H1 (cell line): Measurements from ENCODE around the gene CCDC154. TPM values are rescaled to one million over a fixed set of nuclear protein-coding genes. Genes with fewer than 3 reads are reported as not detected.
A peak's percentile ranks its signal among the peaks of the same experiment; 100 is the strongest.

Experiments used
- CTCF ChIA-PET: fragments of 300-600 bp; sonication (Branson Sonifier 250); formaldehyde crosslinking; loops from one replicate; lab custom pipeline; 2021; ENCODE audit not compliant: partially characterized antibody; lab: Charles Lee
- POLR2A ChIA-PET: fragments of 300-600 bp; sonication (Branson Sonifier 250); formaldehyde crosslinking; loops from one replicate; lab custom pipeline; 2021; ENCODE audit warnings: inconsistent platforms; ENCODE audit not compliant: partially characterized antibody; lab: Charles Lee
- DNase-seq, 2 experiments: peaks; one replicate each; pipeline versions ENCODE4 v3.0.0 to v3.0.0-alpha.2; 2010 to 2022; ENCODE audit warnings: low spot score in 2 of 2, low read depth in 1 of 2, mixed read lengths in 1 of 2
- FAIRE-seq: peaks from 2 replicates; lab custom pipeline; 2011; peaks lifted over from hg19 to GRCh38; lab: Jason Lieb, UNC
- H2AFZ ChIP-seq: 2 replicates; pipeline ENCODE4 v1.8.1; 2012; ENCODE audit warnings: low read length, inconsistent platforms
- H2AK5ac ChIP-seq: 2 replicates; pipeline ENCODE4 v1.6.1; 2013; ENCODE audit warnings: low read depth, low read length
- H2BK120ac ChIP-seq: replicated peaks from 2 replicates; pipeline ENCODE3; 2013; ENCODE audit warnings: low read depth, low read length, inconsistent platforms
- H2BK12ac ChIP-seq: 2 replicates; pipeline ENCODE4 v1.6.1; 2013; ENCODE audit warnings: low read depth, low read length
- H2BK15ac ChIP-seq: 2 replicates; pipeline ENCODE4 v1.6.1; 2013; ENCODE audit warnings: low read length
- H2BK20ac ChIP-seq: 2 replicates; pipeline ENCODE4 v1.6.1; 2013; ENCODE audit warnings: low read length
- H2BK5ac ChIP-seq: 2 replicates; pipeline ENCODE4 v1.6.1; 2013; ENCODE audit warnings: low read depth, low read length
- H3K14ac ChIP-seq: 2 replicates; pipeline ENCODE4 v1.6.1; 2013; ENCODE audit warnings: inconsistent platforms; ENCODE audit not compliant: insufficient read length
- H3K18ac ChIP-seq: 2 replicates; pipeline ENCODE4 v1.6.1; 2013; ENCODE audit warnings: low read length; ENCODE audit errors: extremely low read depth
- H3K23ac ChIP-seq: 2 replicates; pipeline ENCODE4 v1.6.1; 2013; ENCODE audit warnings: inconsistent platforms; ENCODE audit not compliant: insufficient read length
- H3K23me2 ChIP-seq: 2 replicates; pipeline ENCODE4 v1.6.1; 2013; ENCODE audit warnings: low read depth, low read length
- H3K27ac ChIP-seq: 2 replicates; pipeline ENCODE4 v1.6.1; 2011; ENCODE audit warnings: low read depth, low read length, inconsistent platforms
- H3K27me3 ChIP-seq, 4 experiments: replicated peaks in 1 of 4; 1 replicate in 1 of 4; 2 replicates in 3 of 4; pipeline versions ENCODE4 v1.6.1 to v1.8.1; 2011 to 2013; ENCODE audit warnings: low read length in 3 of 4, mild to moderate bottlenecking in 3 of 4, inconsistent platforms in 2 of 4, mixed read lengths in 2 of 4, moderate library complexity in 1 of 4; ENCODE audit not compliant: control insufficient read depth in 3 of 4, insufficient read depth in 3 of 4; ENCODE audit errors: extremely low read depth in 1 of 4
- H3K36me3 ChIP-seq, 4 experiments: 2 replicates each; pipeline versions ENCODE4 v1.6.1 to v1.8.1; 2011 to 2013; ENCODE audit warnings: mild to moderate bottlenecking in 4 of 4, low read length in 3 of 4, moderate library complexity in 2 of 4, control low read depth in 1 of 4, inconsistent platforms in 1 of 4; ENCODE audit not compliant: insufficient read depth in 4 of 4, control insufficient read depth in 2 of 4
- H3K4ac ChIP-seq: replicated peaks from 2 replicates; pipeline ENCODE3; 2013; ENCODE audit warnings: low read length, low read depth, mixed read lengths, inconsistent platforms; ENCODE audit not compliant: insufficient read length
- H3K4me1 ChIP-seq, 4 experiments: replicated peaks in 1 of 4; 1 replicate in 1 of 4; 2 replicates in 3 of 4; pipeline versions ENCODE4 v1.6.1 to v1.8.1; 2011 to 2013; ENCODE audit warnings: low read length in 3 of 4, inconsistent platforms in 2 of 4, mixed read lengths in 1 of 4; ENCODE audit not compliant: insufficient read depth in 4 of 4, control insufficient read depth in 3 of 4
- H3K4me2 ChIP-seq, 2 experiments: 2 replicates each; pipeline versions ENCODE4 v1.6.1 to v1.8.1; 2011 to 2013; ENCODE audit warnings: low read depth in 2 of 2, low read length in 2 of 2, control low read depth in 1 of 2, inconsistent platforms in 1 of 2, mild to moderate bottlenecking in 1 of 2; ENCODE audit not compliant: insufficient read depth in 1 of 2
- H3K4me3 ChIP-seq, 4 experiments: fragments of 200-600, 300-600 bp in 1 of 4; sonication (generic), shearing (Covaris generic), sonication (Bioruptor Twin) in 1 of 4; 2 replicates each; pipeline versions ENCODE4 v1.5.1 to v1.8.1; 2011 to 2016; ENCODE audit warnings: low read length in 4 of 4, low read depth in 3 of 4, control low read depth in 2 of 4, inconsistent platforms in 2 of 4, mild to moderate bottlenecking in 2 of 4, mixed read lengths in 1 of 4, moderate library complexity in 1 of 4; ENCODE audit not compliant: insufficient read depth in 2 of 4; ENCODE audit errors: extremely low read depth in 1 of 4
- H3K56ac ChIP-seq: replicated peaks from 2 replicates; pipeline ENCODE3; 2013; ENCODE audit warnings: low read depth, mild to moderate bottlenecking, mixed read lengths, low read length, inconsistent platforms; ENCODE audit not compliant: insufficient read length
- H3K79me1 ChIP-seq: 2 replicates; pipeline ENCODE4 v1.6.1; 2013; ENCODE audit warnings: low read depth, low read length, control low read depth
- H3K79me2 ChIP-seq, 2 experiments: 2 replicates each; pipeline versions ENCODE4 v1.6.1 to v1.8.1; 2012 to 2013; ENCODE audit warnings: low read length in 2 of 2, mild to moderate bottlenecking in 2 of 2, inconsistent platforms in 1 of 2; ENCODE audit not compliant: insufficient read depth in 2 of 2, control insufficient read depth in 1 of 2
- H3K9ac ChIP-seq, 4 experiments: replicated peaks in 1 of 4; 1 replicate in 1 of 4; 2 replicates in 3 of 4; pipeline versions ENCODE4 v1.6.1 to v1.8.1; 2011 to 2013; ENCODE audit warnings: low read depth in 3 of 4, low read length in 3 of 4, control low read depth in 2 of 4, mild to moderate bottlenecking in 2 of 4, moderate library complexity in 2 of 4, inconsistent platforms in 1 of 4; ENCODE audit errors: extremely low read depth in 1 of 4
- H3K9me3 ChIP-seq, 2 experiments: 2 replicates each; pipeline versions ENCODE4 v1.6.1 to v1.8.1; 2012 to 2013; ENCODE audit warnings: mild to moderate bottlenecking in 2 of 2, moderate library complexity in 2 of 2, control low read depth in 1 of 2, inconsistent platforms in 1 of 2, low read depth in 1 of 2, low read length in 1 of 2, mixed read lengths in 1 of 2; ENCODE audit not compliant: insufficient read depth in 2 of 2
- H4K20me1 ChIP-seq, 2 experiments: replicated peaks in 1 of 2; 2 replicates each; pipeline versions ENCODE3 to v1.8.1; 2011 to 2013; ENCODE audit warnings: inconsistent platforms in 2 of 2, low read length in 2 of 2, mild to moderate bottlenecking in 1 of 2; ENCODE audit not compliant: insufficient read depth in 2 of 2, control insufficient read depth in 1 of 2
- H4K5ac ChIP-seq: 2 replicates; pipeline ENCODE4 v1.6.1; 2013; ENCODE audit warnings: low read length, low read depth, mixed read lengths, inconsistent platforms; ENCODE audit not compliant: insufficient read length
- H4K8ac ChIP-seq: 2 replicates; pipeline ENCODE4 v1.8.0; 2013; ENCODE audit warnings: mild to moderate bottlenecking, moderate library complexity, low read length, inconsistent platforms; ENCODE audit not compliant: insufficient read depth; ENCODE audit errors: extremely low read depth
- H4K91ac ChIP-seq: replicated peaks from 2 replicates; pipeline ENCODE3; 2013; ENCODE audit warnings: low read length, mixed read lengths, inconsistent platforms; ENCODE audit not compliant: insufficient read length
- EGR1 ChIP-seq: IDR thresholded peaks from 2 replicates; pipeline ENCODE4 v1.6.1; 2011; ENCODE audit warnings: low read depth, low read length, borderline replicate concordance
- PHF8 ChIP-seq: fragments of 200-600 bp; sonication (generic); conservative IDR thresholded peaks from 2 replicates; pipeline ENCODE4 v1.7.1; 2012; ENCODE audit warnings: low read depth, mild to moderate bottlenecking, inconsistent platforms, low read length, moderate library complexity
- TAF1 ChIP-seq: IDR thresholded peaks from 2 replicates; pipeline ENCODE4 v1.6.1; 2011; ENCODE audit warnings: mild to moderate bottlenecking, low read depth, low read length
- WGBS, 2 experiments: shearing (Covaris generic) in 1 of 2; methylation state at CpG; one replicate each; pipeline versions ENCODE4 v1.1.6 to v1.1.7; 2013 to 2015; ENCODE audit warnings: low lambda C conversion rate in 2 of 2, mixed read lengths in 2 of 2, inconsistent platforms in 1 of 2, low coverage in 1 of 2, missing lambda C conversion rate in 1 of 2; ENCODE audit not compliant: insufficient replicate concordance in 2 of 2, insufficient coverage in 1 of 2, insufficient read length in 1 of 2; ENCODE audit errors: extremely low coverage in 1 of 2, missing lambda C conversion rate in 1 of 2; 5-methylcytosine and 5-hydroxymethylcytosine counted together
- polyA plus RNA-seq, 7 experiments: library from polyadenylated mRNA; depleted of rRNA in 3 of 7; stranded (reverse) in 5 of 7; unstranded in 2 of 7; fragments of >200 nt in 5 of 7; fragments of 200-250 nt in 2 of 7; gene quantifications; 1 replicate in 5 of 7; 2 replicates in 1 of 7; 4 replicates in 1 of 7; pipeline versions ENCODE4 v1.2.1 to v1.2.3, GENCODE V29; 2011 to 2013; ENCODE audit warnings: missing spikeins in 2 of 7, mixed read lengths in 2 of 7
- total RNA-seq: library from RNA; stranded (reverse); fragmentation: NEBNext Ultra II Directional; extraction: Animal tissue kit (Norgen Biotek cat#: 25700); gene quantifications from 2 replicates; pipeline ENCODE4 v1.2.1, GENCODE V29; 2021

Gene CCDC154
- total and polyA plus RNA-seq, 2 of the 8 experiments (the other 6 are each of a cell fraction or from before 2014, with no cell fraction given), result 0.15 to 0.88 TPM

DNA sequence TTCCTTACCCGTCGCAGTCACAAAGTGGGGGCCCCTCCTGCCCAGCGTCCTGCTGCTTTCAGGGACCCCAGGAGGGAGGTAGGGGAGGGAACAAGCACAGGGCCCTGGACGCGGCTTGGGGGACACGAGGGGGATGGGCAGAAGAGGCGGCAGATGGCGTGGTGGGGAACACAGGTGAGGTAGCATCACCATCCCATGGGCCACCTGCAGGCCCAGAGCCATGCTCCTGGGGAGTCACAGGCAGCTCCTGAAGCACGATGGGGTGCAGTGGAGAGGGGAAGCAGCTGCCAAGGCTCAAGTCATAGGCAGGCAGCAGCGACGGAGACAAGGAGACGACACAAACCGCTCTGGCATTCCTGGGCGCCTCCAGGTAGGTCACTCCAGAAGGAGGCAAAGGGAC, 40.6 kb downstream of the CCDC154 start:
- Histone ChIP-seq H2BK15ac (no peak overlapping the region), H3K4me1 (no peaks in the 10 kb centered on the region), H3K36me3 (peaks cover 0 to 12% (median 1%) of the 10 kb centered on the region in 4 experiments; a peak in 3 of 8 replicates), H3K79me2 (peaks cover 0 to 23% of the 10 kb centered on the region in 2 experiments; a peak in 2 of 4 replicates), H4K20me1 (peaks cover 0 to 14% of the 10 kb centered on the region in 2 experiments), H3K56ac (no peak overlapping the region), H2AK5ac (no peak overlapping the region), H3K79me1 (peaks cover 8% of the 10 kb centered on the region; the same call in 1 of the 2 replicates), H3K14ac (no peak overlapping the region), H3K27ac (no peak overlapping the region), H2AFZ (no peak overlapping the region), H2BK20ac (no peak overlapping the region), H3K27me3 (no peaks in the 10 kb centered on the region), H2BK120ac (no peak overlapping the region), H3K4me2 (no peak overlapping the region), H3K9ac (no peak overlapping the region), H3K18ac (no peak overlapping the region), H3K4me3 (no peak overlapping the region), H4K91ac (no peak overlapping the region), H2BK5ac (no peak overlapping the region), H3K23me2 (peaks cover 2% of the 10 kb centered on the region; the same call in 1 of the 2 replicates), H4K5ac (no peak overlapping the region), H3K4ac (no peak overlapping the region), H2BK12ac (no peak overlapping the region), H3K9me3 (no peaks in the 10 kb centered on the region), H4K8ac (peak overlapping the region; percentile 35; the same call in 1 of the 2 replicates), H3K23ac (no peak overlapping the region)
- ChIA-PET CTCF (interaction anchor here (0.7 to 1.4 kb wide), 6 partner anchors 12 to 621 kb away, joined by 3 read pairs; no protein-coding TSS in a partner anchor), POLR2A (interaction anchor here (0.6 to 1.3 kb wide), 3 partner anchors 17 to 272 kb away, joined by 3 read pairs; partner anchors contain the start of gene UQCC4)
- WGBS, 2 experiments, result 95% methylated on average over 14 of the region's 14 CpGs; no CpG with 5 or more reads in 1 of the 2 experiments
- no peak for FAIRE-seq
- DNase-seq, result no peak
- TF ChIP-seq TAF1 (no peak), EGR1 (no peak), PHF8 (no peak)
